ENCODE data around the gene TMC3.

- TF ChIP-seq EZH2 (IDR thresholded peaks at IDR 0.05), result no peak
- no peak for TF ChIP-seq POLR2AphosphoS5 (IDR thresholded peaks at IDR 0.05; ENCODE audit: borderline replicate concordance, low read depth, low read length)
- no peak for TF ChIP-seq FOXP2 (optimal IDR thresholded peaks at IDR 0.05; ENCODE audit: control extremely low read depth, extremely low read length, insufficient read depth)
These were observed 42.4 kb downstream of the TMC3 start for GRCh38 chr15:81331600-81331999.

Data from SK-N-MC (cell line).